ENCODE results near the gene TPRG1L.

TPRG1L gene

GRCh38 chr1:3651026-3651929, 26.5 kb downstream of the TPRG1L start:
- no peak for TF ChIP-seq CTCF (IDR thresholded peaks at IDR 0.05; ENCODE audit: extremely low read depth, missing control alignments)
- peak; percentile 61 for DNase-seq (ENCODE audit: low spot score)

- peak; percentile 88 for DNase-seq (ENCODE audit: low spot score)
- TF ChIP-seq CTCF (IDR thresholded peaks at IDR 0.05; ENCODE audit: extremely low read depth, missing control alignments) = no peak
Observed at GRCh38 chr1:3651930-3652547, 27.2 kb downstream of the TPRG1L start, which contains the start of gene TP73. Gene TP73, plus strand, starts transcription at chr1:3652516. Its CDS starts 29,850 bp downstream, at chr1:3682366.

GRCh38 chr1:3652548-3653285, 27.9 kb downstream of the TPRG1L start:
- DNase-seq (ENCODE audit: low spot score) = no peak
- no peak for TF ChIP-seq CTCF (IDR thresholded peaks at IDR 0.05; ENCODE audit: extremely low read depth, missing control alignments)

- no peak for TF ChIP-seq CTCF (IDR thresholded peaks at IDR 0.05; ENCODE audit: extremely low read depth, missing control alignments)
- no peak for DNase-seq (ENCODE audit: low spot score)
Observed at GRCh38 chr1:3653286-3653618, 28.4 kb downstream of the TPRG1L start.

- DNase-seq (ENCODE audit: low spot score) = no peak
- TF ChIP-seq CTCF (IDR thresholded peaks at IDR 0.05; ENCODE audit: extremely low read depth, missing control alignments) = no peak
Observed at GRCh38 chr1:3654549-3655281, 29.9 kb downstream of the TPRG1L start.

- TF ChIP-seq CTCF (IDR thresholded peaks at IDR 0.05; ENCODE audit: extremely low read depth, missing control alignments) = no peak
- DNase-seq (ENCODE audit: low spot score) = peak; percentile 88
Observed at GRCh38 chr1:3656450-3657095, 31.8 kb downstream of the TPRG1L start.
